PC-9 (cell line): Measurements from ENCODE around the gene ZNF169. TPM values are rescaled to one million over a fixed set of nuclear protein-coding genes. Genes with fewer than 3 reads are reported as not detected.
"Not testable (repeated sequence)": the region's sequence is repeated elsewhere in the genome, so short reads cannot be mapped to it uniquely, and the experiment has no call there.

Source experiments
- BruUV-seq: library from RNA; stranded (reverse); fragments of 400-500 nt; replicated peaks from 2 replicates; lab custom pipeline; 2021; lab: Mats Ljungman, UMichigan
- CTCF ChIA-PET: fragments of 300-600 bp; sonication (Branson Sonifier 250); formaldehyde crosslinking; loops from one replicate; lab custom pipeline; 2022; ENCODE audit warnings: antibody characterized with exemption; lab: Charles Lee
- POLR2A ChIA-PET: fragments of 300-600 bp; sonication (Branson Sonifier 250); formaldehyde crosslinking; loops from one replicate; lab custom pipeline; 2022; ENCODE audit warnings: antibody characterized with exemption; ENCODE audit not compliant: unreplicated experiment; lab: Charles Lee
- DNase-seq, 2 experiments: peaks; one replicate each; pipeline versions ENCODE4 v3.0.0 to v3.0.0-alpha.2; 2015 to 2022; ENCODE audit warnings: mixed read lengths in 1 of 2
- H2AFZ ChIP-seq: fragments of 200-600 bp; sonication (generic); 2 replicates; pipeline ENCODE4 v1.8.1; 2017; ENCODE audit warnings: antibody characterized with exemption
- H3F3A ChIP-seq: fragments of 200-600 bp; sonication (generic); 2 replicates; pipeline ENCODE4 v1.8.1; 2017; ENCODE audit warnings: antibody characterized with exemption, mild to moderate bottlenecking, low read depth; ENCODE audit not compliant: insufficient read depth
- H3K27ac ChIP-seq: fragments of 200-600 bp; sonication (generic); 2 replicates; pipeline ENCODE4 v1.6.1; 2016; ENCODE audit warnings: mixed run types
- H3K27me3 ChIP-seq: fragments of 200-600 bp; sonication (generic); 2 replicates; pipeline ENCODE4 v1.6.1; 2016; ENCODE audit warnings: low read depth, mixed run types; ENCODE audit not compliant: insufficient read depth
- H3K36me3 ChIP-seq: fragments of 200-600 bp; sonication (generic); 2 replicates; pipeline ENCODE4 v1.6.1; 2016; ENCODE audit warnings: low read depth, mixed run types
- H3K4me1 ChIP-seq: fragments of 200-600 bp; sonication (generic); replicated peaks from 2 replicates; pipeline ENCODE4 v1.6.1; 2016; ENCODE audit warnings: mixed run types; ENCODE audit not compliant: insufficient read depth
- H3K4me2 ChIP-seq: fragments of 200-600 bp; sonication (generic); 2 replicates; pipeline ENCODE4 v1.6.1; 2017; ENCODE audit warnings: mixed run types
- H3K4me3 ChIP-seq: fragments of 200-600 bp; sonication (generic); 2 replicates; pipeline ENCODE4 v1.6.1; 2016; ENCODE audit warnings: mixed run types
- H3K79me2 ChIP-seq: fragments of 200-600 bp; sonication (generic); 2 replicates; pipeline ENCODE4 v1.6.1; 2017; ENCODE audit warnings: low read depth, mixed run types
- H3K9me2 ChIP-seq: fragments of 200-600 bp; sonication (generic); 2 replicates; pipeline ENCODE4 v1.8.1; 2017; ENCODE audit warnings: mild to moderate bottlenecking; ENCODE audit not compliant: insufficient read depth
- H3K9me3 ChIP-seq: fragments of 200-600 bp; sonication (generic); 2 replicates; pipeline ENCODE4 v1.8.1; 2016; ENCODE audit warnings: low read depth; ENCODE audit not compliant: insufficient read depth
- H4K20me1 ChIP-seq: fragments of 200-600 bp; sonication (generic); 2 replicates; pipeline ENCODE4 v1.8.1; 2017; ENCODE audit not compliant: insufficient read depth
- EZH2 ChIP-seq: fragments of 200-600 bp; sonication (generic); IDR thresholded peaks from 2 replicates; pipeline ENCODE4 v1.8.0; 2017; ENCODE audit warnings: antibody characterized with exemption, low read depth
- intact Hi-C: fragments of 100-400 bp; cut with micrococcal nuclease; formaldehyde crosslinking; loops from one replicate; pipeline ENCODE4 v1.10.0; 2022; ENCODE audit not compliant: unreplicated experiment
- total RNA-seq: library from RNA; stranded (reverse); gene quantifications from 2 replicates; pipeline ENCODE4 v1.2.3, GENCODE V29; 2021
- TF ChIP-seq, protein P1 (sequence below): fragments of 200-600 bp; sonication (generic); conservative IDR thresholded peaks from 2 replicates; pipeline ENCODE4 v1.6.1; 2017; ENCODE audit warnings: mixed run types, antibody characterized with exemption, mild to moderate bottlenecking, moderate library complexity

The ZNF169 gene
- total RNA-seq, 1 experiment from 2014 or later: 8.5 TPM

DNA sequence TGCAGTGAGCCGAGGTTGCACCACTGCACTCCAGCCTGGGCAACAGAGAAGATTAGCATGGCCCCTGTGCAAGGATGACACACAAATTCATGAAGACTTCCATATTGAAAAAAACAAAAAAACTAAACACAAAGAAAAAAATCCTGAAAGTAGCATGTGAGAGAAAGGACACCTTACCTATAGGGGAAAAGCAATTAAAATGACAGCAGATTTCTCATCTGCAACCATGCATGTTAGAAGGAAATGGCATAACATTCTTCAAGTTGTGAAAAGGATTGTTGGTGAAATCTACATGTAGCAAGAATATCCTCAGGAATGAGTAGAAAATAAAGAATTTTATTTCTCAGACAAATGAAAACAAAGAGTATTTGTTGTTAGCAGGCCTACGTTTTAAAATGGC, 13.4 kb upstream of the ZNF169 start:
- no peak for DNase-seq
- H3K9me3 ChIP-seq: no peaks in the 10 kb centered on the region
- no peaks in the 10 kb centered on the region for H3K27me3 ChIP-seq
- no peaks in the 10 kb centered on the region for H3K4me1 ChIP-seq
- H3K4me2 ChIP-seq: no peak overlapping the region
- intact Hi-C loops: no loop called here
- no peaks in the 10 kb centered on the region for H3K79me2 ChIP-seq
- TF ChIP-seq, protein P1, sequence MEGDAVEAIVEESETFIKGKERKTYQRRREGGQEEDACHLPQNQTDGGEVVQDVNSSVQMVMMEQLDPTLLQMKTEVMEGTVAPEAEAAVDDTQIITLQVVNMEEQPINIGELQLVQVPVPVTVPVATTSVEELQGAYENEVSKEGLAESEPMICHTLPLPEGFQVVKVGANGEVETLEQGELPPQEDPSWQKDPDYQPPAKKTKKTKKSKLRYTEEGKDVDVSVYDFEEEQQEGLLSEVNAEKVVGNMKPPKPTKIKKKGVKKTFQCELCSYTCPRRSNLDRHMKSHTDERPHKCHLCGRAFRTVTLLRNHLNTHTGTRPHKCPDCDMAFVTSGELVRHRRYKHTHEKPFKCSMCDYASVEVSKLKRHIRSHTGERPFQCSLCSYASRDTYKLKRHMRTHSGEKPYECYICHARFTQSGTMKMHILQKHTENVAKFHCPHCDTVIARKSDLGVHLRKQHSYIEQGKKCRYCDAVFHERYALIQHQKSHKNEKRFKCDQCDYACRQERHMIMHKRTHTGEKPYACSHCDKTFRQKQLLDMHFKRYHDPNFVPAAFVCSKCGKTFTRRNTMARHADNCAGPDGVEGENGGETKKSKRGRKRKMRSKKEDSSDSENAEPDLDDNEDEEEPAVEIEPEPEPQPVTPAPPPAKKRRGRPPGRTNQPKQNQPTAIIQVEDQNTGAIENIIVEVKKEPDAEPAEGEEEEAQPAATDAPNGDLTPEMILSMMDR: no peak
- TF ChIP-seq EZH2: no peak
- BruUV-seq: no TSS peak
- H4K20me1 ChIP-seq: no peaks in the 10 kb centered on the region
- no peaks in the 10 kb centered on the region for H3K9me2 ChIP-seq
- no peak overlapping the region for H3K27ac ChIP-seq
- no peaks in the 10 kb centered on the region for H3K36me3 ChIP-seq
- POLR2A ChIA-PET: no interaction called here
- H3K4me3 ChIP-seq: no peak overlapping the region
- H2AFZ ChIP-seq: no peak overlapping the region
- no peaks in the 10 kb centered on the region for H3F3A ChIP-seq
- CTCF ChIA-PET: no interaction called here

DNA sequence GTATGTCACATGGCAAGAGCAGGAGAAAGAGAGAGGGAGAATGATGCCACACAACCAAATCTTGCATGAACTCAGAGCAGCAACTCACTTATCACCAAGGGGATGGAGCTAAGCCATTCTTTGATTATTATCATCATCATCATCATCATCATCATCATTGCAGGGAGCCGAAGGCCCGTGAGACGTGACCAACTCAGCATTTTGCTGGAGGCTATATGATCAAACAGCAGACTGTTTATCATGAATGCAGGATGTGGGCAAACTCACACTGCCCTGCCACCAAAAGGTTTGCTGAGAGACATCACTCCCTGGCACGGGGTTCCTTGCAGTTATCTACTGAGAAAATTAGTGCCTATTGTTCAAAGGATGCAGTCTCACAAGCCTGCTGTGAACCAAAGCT, 8.6 kb upstream of the ZNF169 start:
- no peaks in the 10 kb centered on the region for H3K36me3 ChIP-seq
- H3K27ac ChIP-seq: no peak overlapping the region
- no peaks in the 10 kb centered on the region for H3F3A ChIP-seq
- intact Hi-C loops: no loop called here
- no peaks in the 10 kb centered on the region for H3K9me2 ChIP-seq
- H2AFZ ChIP-seq: peak overlapping the region; percentile 33; the same call in 1 of the 2 replicates
- POLR2A ChIA-PET: no interaction called here
- no peak overlapping the region for H3K4me3 ChIP-seq
- TF ChIP-seq EZH2: no peak
- TF ChIP-seq, protein P1: no peak
- DNase-seq: no peak
- CTCF ChIA-PET: no interaction called here
- no TSS peak for BruUV-seq
- H3K4me2 ChIP-seq: no peak overlapping the region
- H3K4me1 ChIP-seq: no peaks in the 10 kb centered on the region
- no peaks in the 10 kb centered on the region for H3K79me2 ChIP-seq
- H3K9me3 ChIP-seq: no peaks in the 10 kb centered on the region
- no peaks in the 10 kb centered on the region for H4K20me1 ChIP-seq
- no peaks in the 10 kb centered on the region for H3K27me3 ChIP-seq

DNA sequence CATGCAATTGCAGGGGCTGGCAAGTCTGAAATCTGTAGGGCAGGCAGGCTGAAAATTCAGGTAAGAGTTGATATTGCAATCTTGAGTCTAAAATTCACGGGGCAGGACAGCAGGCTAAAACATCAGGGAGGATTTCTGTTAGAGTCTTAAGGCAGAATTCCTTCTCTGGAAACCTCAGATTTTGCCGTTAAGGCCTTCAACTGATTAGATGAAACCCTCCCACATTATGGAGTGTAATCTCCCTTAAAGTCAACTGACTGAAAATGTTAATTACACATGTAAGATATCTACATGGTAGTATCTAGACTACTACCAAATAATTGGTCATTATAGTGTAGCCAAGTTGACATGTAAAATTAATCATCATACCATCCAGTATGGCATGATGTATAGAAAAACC, 3.1 kb upstream of the ZNF169 start:
- POLR2A ChIA-PET: no interaction called here
- no TSS peak for BruUV-seq
- DNase-seq: no peak
- Histone ChIP-seq H3K36me3 (no peaks in the 10 kb centered on the region), H3K27ac (no peak overlapping the region), H3K4me1 (peaks cover 7% of the 10 kb centered on the region), H3K9me3 (no peaks in the 10 kb centered on the region), H2AFZ (no peak overlapping the region), H3K79me2 (peaks cover 13% of the 10 kb centered on the region), H3K9me2 (no peaks in the 10 kb centered on the region), H3K27me3 (no peaks in the 10 kb centered on the region), H3K4me3 (no peak overlapping the region), H4K20me1 (no peaks in the 10 kb centered on the region), H3F3A (no peaks in the 10 kb centered on the region), H3K4me2 (no peak overlapping the region)
- no peak for TF ChIP-seq EZH2
- CTCF ChIA-PET: no interaction called here
- intact Hi-C loops: no loop called here

DNA sequence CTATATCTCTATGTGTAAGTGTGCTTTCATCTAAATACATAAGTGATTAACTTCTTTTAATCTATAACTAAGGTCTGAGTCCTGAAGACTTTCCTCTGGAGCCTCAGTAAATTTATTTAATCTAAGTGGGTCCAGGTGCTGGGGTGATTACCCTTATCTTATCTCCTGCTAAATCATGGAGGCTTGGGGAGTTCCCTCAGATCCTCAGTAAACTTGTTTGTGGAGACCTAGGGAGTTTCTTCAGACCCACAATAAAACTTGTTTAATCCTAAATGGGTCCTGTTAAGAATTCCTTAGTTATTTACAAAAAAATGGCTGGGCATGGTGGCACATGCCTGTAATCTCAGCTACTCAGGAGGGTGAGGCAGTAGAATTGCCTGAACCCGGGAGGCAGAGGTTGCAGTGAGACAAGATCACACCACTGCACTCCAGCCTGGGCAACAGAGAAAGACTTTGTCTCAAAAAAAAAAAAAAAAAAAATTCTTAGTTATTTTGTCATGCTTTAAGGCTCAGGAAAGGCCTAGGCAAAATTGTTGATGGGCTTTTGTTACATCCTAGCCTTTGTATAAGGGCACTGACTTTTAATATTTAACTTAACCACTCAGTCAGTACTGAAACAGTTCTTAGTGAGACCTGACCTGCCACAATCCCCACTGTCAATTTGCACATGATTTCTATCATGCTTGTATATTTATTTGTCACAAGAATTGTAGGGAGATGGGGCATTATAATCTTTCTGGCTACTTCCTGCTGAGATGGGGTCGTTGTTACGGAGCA, 6.7 kb downstream of the ZNF169 start:
- H3K4me3 ChIP-seq, H3K9me3 ChIP-seq, H3K9me2 ChIP-seq, H3K27me3 ChIP-seq, H2AFZ ChIP-seq, H4K20me1 ChIP-seq, BruUV-seq, H3F3A ChIP-seq, H3K4me2 ChIP-seq, POLR2A ChIA-PET, H3K27ac ChIP-seq, H3K4me1 ChIP-seq, CTCF ChIA-PET, DNase-seq, intact Hi-C loops, H3K36me3 ChIP-seq: not testable (repeated sequence)
- peaks cover 19% of the 10 kb centered on the region; the same call in 1 of the 2 replicates for H3K79me2 ChIP-seq
